Measurements from ENCODE around the gene SRGAP2.
"Not testable (repeated sequence)": the region's sequence is repeated elsewhere in the genome, so short reads cannot be mapped to it uniquely, and the experiment has no call there.

SRGAP2 gene

DNA sequence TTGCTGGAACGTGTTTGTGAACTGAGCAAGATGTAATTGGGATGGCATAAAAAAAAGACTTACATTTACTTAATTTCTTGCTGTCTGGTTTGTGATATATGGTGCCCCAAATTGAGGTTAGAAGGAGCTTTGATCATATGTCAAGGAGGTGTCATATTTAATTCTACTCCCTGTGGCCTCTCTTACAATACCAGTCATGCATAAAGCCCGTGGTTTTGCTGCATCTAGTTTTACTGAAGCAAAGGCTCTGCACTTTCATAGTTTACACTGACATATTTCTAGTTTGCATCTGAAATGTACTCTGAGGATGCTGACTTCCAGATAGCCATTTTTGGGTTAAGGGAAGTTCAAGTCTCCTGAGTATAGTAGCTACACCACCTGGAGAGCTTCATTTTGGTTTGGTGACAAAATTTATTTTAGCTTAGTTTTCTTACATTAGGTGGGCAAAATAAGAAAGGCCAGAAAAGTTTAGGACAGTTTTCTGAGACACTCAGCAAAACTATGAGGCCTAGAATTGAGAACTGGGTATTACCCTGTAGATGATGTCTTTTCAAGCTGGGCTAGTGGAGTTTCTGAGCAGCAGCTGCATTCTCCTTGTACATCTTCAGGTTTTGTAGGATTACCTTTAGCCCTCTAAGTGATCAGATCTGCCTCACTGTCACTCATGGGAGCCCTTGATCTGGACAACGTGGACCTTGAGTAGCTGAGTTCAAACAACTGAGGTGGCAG lies 47.8 kb downstream of the SRGAP2 start:
- not testable (repeated sequence) for DNase-seq (ENCODE audit: low read depth in 2 of 2)

- DNase-seq (ENCODE audit: low read depth in 2 of 2), result not testable (repeated sequence)
Observed at GRCh38 chr1:206252680-206253335, 49.5 kb downstream of the SRGAP2 start.
